Hindlimb muscle (tissue), 1 donor: ENCODE measurements around the gene KRTAP6-2. TPM values are rescaled to one million over a fixed set of nuclear protein-coding genes. Genes with fewer than 3 reads are reported as not detected.

ENCODE experiments used
- DNase-seq: peaks from one replicate; pipeline ENCODE4 v3.0.0-alpha.2; 2013
- polyA plus RNA-seq: library from polyadenylated mRNA; unstranded; fragments of 120-200 nt; gene quantifications from one replicate; pipeline ENCODE4 v1.2.1, GENCODE V29; 2013; ENCODE audit not compliant: insufficient read length

The KRTAP6-2 gene
- polyA plus RNA-seq, result not detected

DNA sequence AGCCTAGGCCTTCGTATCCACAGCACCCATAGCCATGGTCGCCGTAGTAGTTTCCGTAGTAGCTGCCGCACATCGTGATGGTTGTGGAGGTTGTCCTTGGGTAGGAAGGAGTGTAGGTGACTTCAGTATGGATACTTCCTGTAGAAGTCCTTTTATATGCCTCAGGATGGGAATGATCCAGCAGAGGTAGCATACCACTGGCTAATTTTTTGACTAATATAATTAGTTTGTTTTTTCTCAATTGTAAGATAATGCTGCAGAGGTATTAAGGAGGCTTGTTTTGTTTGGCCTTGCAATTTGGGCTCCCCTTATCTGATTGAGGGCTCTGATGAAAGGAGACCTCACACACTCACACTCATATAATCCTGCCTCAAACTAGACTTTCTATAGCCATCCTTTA is at the start of gene KRTAP6-2:
KRTAP6-2 (minus strand) TSS at position 101 of the 400 bp plus-strand sequence; CDS start at position 73, 28 bp downstream.
- no peak for DNase-seq

GRCh38 chr21:30646904-30647414 is 48.3 kb upstream of the KRTAP6-2 start:
- no peak for DNase-seq

DNA sequence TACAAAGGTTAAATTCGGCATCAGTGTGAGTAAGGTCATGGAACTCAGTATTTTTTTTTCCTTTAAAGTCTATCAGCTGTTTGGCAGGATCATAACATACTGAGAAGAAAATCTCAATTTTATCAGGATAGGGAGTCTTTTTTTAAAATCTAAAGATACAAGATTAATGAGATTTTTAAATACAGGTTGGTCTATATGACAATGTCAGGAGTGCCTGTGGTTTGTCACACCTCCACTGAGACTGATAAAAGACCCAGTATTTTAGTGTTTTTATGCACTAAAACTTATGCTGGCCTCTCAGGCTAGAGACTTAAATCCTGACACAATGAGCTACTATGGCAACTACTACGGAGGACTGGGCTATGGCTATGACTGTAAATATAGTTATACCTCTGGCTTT is 43.9 kb upstream of the KRTAP6-2 start, which contains the start of gene KRTAP20-3:
KRTAP20-3 (plus strand) TSS at position 301 of the 400 bp plus-strand sequence.
- no peak for DNase-seq

DNA sequence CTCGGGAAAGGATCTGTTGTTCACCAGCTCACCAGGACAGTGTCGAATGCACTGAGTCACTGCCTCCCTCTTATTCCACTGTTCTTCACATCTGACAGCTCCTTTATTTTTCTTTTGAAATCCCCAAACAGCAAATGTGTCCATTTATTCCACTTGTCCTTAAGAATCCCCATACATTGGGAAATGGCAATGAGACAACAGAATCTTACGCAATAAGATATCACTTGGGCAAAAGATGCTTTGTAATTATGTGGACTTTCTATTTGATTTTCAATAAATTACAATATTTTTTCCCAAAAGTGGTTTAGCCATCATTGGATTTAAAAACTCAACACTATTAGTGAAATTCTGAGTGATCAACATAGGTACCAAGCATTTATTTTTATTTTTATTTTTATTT is 40.0 kb upstream of the KRTAP6-2 start:
- DNase-seq, result no peak

DNA sequence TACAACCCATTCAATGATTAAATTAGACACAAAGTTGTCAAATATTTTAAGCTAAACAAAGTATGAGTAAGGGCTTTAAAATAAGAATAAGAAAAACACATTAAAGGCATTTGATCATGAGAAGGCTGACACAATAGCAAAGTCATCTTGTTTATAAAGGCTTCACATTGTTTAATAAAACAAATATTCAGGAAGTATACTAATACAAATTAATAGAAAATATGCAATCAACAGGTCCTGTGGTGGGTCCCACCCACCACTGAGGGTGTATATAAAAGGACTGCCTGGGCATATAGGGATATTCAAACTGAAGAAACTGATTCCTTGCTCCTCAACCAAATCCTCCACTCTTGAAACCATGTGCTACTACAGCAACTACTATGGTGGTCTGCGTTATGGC is 36.2 kb upstream of the KRTAP6-2 start, which contains the start of gene KRTAP20-2:
KRTAP20-2 (plus strand) TSS at position 301 of the 400 bp plus-strand sequence; CDS start at position 359, 58 bp downstream.
- no peak for DNase-seq

- no peak for DNase-seq
Observed at GRCh38 chr21:30629200-30629599, 30.5 kb upstream of the KRTAP6-2 start.

- no peak for DNase-seq
Observed at GRCh38 chr21:30628109-30628508, 29.4 kb upstream of the KRTAP6-2 start.

DNA sequence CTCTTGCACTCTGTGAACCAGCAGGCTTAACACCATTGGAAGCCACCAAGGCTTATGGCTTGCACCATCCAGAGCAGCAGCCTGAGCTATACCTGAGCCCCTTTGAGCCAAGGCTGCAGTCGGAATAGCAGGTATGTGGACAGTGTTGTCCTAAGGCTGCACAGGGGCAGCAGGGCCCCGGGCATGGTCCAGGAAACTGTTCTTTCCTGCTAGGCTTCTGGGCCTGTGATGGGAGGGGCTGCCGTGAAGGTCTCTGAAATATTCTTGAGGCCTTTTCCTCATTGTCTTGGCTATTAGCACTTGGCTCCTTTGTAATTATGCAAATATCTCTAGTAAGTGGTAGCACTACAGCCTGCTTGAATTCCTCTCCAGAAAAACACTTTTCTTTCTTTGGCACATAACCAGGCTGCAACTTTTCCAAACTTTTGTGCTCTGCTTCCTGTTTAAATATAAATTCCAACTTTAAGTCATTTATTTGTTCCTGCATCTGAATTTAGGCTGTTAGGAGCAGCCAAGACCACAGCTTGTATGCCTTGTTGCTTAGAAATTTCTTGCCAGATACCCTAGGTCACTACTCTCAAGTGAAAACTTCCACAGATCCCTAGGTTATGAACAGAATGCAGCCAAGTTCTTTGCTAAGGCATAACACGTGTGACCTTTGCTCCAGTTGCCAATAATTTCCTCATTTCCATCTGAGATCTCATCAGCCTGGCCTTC is 26.9 kb upstream of the KRTAP6-2 start:
- peak; percentile 3 for DNase-seq

GRCh38 chr21:30623362-30623761 is 24.7 kb upstream of the KRTAP6-2 start:
- DNase-seq, result no peak

DNA sequence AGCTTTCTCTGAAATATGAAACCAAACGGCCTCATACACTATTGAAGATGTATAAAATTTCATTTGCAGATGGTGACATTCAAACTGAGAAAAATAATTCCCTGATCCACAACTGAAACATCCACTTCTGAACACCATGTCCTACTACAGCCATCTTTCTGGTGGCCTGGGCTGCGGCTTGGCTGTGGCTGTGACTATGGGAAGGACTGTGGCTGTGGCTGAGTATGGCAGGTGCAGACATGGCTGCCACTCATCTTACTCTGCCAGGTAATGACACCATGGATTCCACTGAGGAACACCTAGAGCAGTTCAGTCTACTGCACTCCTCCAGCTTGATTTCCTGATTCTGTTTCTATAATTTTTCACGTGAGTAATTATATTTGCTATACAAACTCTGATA is 21.8 kb upstream of the KRTAP6-2 start, which contains the start of gene KRTAP20-4:
KRTAP20-4 (plus strand) TSS at position 106 of the 400 bp plus-strand sequence.
- DNase-seq, result no peak

GRCh38 chr21:30620080-30620479 is 21.4 kb upstream of the KRTAP6-2 start:
- no peak for DNase-seq

GRCh38 chr21:30616125-30616524 is 17.4 kb upstream of the KRTAP6-2 start, which contains the start of gene KRTAP20-1:
KRTAP20-1 (plus strand) TSS chr21:30616425; CDS start chr21:30616455, 30 bp downstream.
- no peak for DNase-seq

DNA sequence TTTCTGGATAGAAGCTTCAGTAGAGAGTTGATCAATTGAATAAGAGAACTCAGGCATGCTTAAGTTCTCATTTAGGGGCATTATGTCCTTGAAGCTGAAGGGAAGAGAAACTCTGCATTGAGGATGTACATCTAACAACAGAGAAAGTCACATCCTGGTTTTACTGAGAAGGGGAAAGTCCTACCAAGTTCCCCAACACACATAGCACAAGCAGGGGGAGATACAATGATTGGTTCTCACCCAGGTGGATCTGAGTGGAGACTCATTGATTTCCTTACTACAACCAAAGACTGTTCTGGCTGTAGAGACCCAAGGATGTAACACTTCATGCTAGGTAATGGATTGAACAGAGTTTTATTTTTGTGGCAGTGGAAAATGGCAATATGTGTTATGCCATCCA is 16.5 kb upstream of the KRTAP6-2 start:
- DNase-seq, result no peak

- no peak for DNase-seq
Observed at GRCh38 chr21:30613836-30614235, 15.1 kb upstream of the KRTAP6-2 start, which contains the start of gene KRTAP6-1. KRTAP6-1 (minus strand) TSS chr21:30613930; CDS start chr21:30613904, 26 bp downstream.

- DNase-seq, result no peak
Observed at GRCh38 chr21:30612132-30612531, 13.4 kb upstream of the KRTAP6-2 start.

GRCh38 chr21:30605968-30606367 is 7.3 kb upstream of the KRTAP6-2 start:
- no peak for DNase-seq

DNA sequence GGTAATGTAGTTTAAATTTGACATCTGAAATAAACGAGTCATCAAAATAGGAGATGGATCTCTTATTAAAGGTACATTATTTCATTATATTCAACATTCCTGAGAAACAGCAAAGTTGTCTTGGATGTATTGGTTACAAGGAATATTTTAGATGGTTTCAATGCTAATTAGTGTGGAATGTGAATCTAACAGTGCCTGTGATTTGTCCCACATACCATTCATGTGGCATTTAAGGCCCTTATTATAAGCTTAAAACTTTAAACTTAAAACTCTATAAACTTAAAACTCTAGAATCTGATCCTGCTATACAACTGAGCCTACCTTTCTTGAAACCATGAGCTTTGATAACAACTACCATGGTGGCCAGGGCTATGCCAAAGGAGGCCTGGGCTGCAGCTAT is 2.1 kb upstream of the KRTAP6-2 start, which contains the start of gene KRTAP22-1:
KRTAP22-1 (plus strand) TSS at position 301 of the 400 bp plus-strand sequence.
- DNase-seq, result no peak

- no peak for DNase-seq
Observed at GRCh38 chr21:30592140-30592539, 6.6 kb downstream of the KRTAP6-2 start, which contains the start of gene KRTAP6-3. KRTAP6-3 (plus strand) TSS chr21:30592440; CDS start chr21:30592446, 6 bp downstream.

DNA sequence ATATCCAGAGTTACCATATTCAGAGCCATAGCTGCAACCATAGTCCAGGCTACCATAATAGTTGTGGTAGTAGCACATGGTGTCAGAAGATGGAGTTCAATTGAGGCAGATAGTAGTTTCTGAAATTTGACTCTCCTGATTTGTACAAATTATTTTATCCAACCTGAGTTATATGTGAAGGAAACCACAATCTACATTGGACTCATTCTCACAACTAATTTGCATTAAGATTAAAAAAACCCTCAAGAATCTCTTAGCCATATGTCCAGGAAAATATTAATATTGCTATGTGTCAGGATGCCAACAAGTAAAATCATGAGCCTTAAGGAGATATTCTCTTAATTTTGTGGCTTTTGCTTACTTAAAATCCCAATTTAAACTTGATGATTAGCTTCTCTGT is 8.4 kb downstream of the KRTAP6-2 start, which contains the start of gene KRTAP22-2:
KRTAP22-2 (minus strand) TSS at position 101 of the 400 bp plus-strand sequence.
- no peak for DNase-seq

DNA sequence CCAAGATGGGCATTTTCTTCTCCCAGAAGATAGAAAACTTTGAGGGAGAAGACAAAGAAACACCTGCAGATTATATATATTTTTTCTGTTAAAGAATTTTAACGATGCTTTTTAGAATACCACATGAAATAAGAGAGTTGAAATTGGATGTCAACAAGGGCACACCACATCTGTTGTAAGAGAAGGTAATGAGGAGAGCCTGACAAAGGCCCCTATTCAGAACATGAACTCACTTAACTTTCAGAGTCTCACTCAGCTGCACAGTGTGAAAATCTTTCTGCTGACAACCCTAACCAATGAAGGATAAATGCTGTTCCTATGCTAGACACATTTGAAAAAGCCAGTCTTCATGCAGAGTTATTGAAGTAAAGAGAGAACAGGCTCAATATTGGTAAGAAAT is 15.8 kb downstream of the KRTAP6-2 start:
- DNase-seq, result no peak

DNA sequence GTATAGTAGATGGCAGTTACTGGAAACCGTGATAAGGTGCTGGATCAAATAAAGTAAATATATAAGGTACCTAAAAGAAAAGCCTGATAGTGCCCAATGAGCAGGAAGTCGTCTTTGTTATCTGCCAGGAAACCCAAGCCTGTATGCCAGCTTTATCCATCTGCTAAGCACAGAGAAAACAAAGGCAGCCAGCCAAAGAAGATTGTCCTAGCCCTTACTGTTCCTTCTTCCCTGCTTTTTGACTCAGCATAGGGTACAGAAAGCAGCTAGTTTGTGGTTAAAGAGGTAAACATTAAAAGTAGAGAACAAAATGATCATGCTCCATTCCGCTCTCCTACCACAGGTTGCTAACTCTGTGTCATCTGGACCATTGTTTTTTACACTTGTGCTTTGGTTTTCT is 18.6 kb downstream of the KRTAP6-2 start:
- no peak for DNase-seq

GRCh38 chr21:30579346-30579745 is 19.4 kb downstream of the KRTAP6-2 start:
- DNase-seq, result peak; percentile 21

DNA sequence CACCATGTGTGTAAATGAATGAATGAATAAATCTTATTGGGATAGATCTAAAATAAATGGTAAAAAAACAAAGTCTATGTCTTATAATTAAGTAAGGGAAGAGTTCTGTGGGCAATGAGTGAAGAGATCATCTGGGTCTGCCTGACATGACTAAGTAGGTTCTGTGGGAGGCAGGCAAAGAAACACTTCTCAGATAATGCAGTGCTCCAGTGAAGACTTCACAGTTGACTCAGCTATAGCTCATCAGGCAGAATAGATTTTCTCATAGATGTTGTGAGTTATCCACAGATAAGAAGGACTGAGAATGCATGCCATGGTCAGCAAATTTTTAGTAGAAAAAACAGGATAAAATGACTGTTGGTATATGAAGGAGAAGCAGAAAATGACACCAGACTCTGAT is 20.9 kb downstream of the KRTAP6-2 start:
- DNase-seq, result no peak
